Ishikawa (cell line): Measurements from ENCODE around the gene TMC3.

Experiments
- CEBPB ChIP-seq: IDR thresholded peaks from 2 replicates; pipeline ENCODE4 v1.6.1; 2012
- CREB1 ChIP-seq: IDR thresholded peaks from 2 replicates; pipeline ENCODE4 v1.6.1; 2012; ENCODE audit warnings: low read depth
- EP300 ChIP-seq: IDR thresholded peaks from 2 replicates; pipeline ENCODE4 v1.6.1; 2012; ENCODE audit warnings: borderline replicate concordance
- FOXM1 ChIP-seq: IDR thresholded peaks from 2 replicates; pipeline ENCODE4 v1.6.1; 2012; ENCODE audit warnings: low read depth, borderline replicate concordance
- RAD21 ChIP-seq: IDR thresholded peaks from 2 replicates; pipeline ENCODE4 v1.6.1; 2012; ENCODE audit warnings: low read depth
- TAF1 ChIP-seq: IDR thresholded peaks from 2 replicates; pipeline ENCODE4 v1.6.1; 2012; ENCODE audit warnings: low read depth, mild to moderate bottlenecking
- TCF12 ChIP-seq: IDR thresholded peaks from 2 replicates; pipeline ENCODE4 v1.6.1; 2012; ENCODE audit warnings: low read depth
- TEAD4 ChIP-seq: IDR thresholded peaks from 2 replicates; pipeline ENCODE4 v1.6.1; 2012
- YY1 ChIP-seq: IDR thresholded peaks from 2 replicates; pipeline ENCODE4 v1.6.1; 2012; ENCODE audit warnings: low read depth
- ZBTB7A ChIP-seq: IDR thresholded peaks from 2 replicates; pipeline ENCODE4 v1.6.1; 2012; ENCODE audit warnings: low read depth
- TF ChIP-seq, protein P1 (sequence below): IDR thresholded peaks from 2 replicates; pipeline ENCODE4 v1.6.1; 2012
- TF ChIP-seq, protein P2 (sequence below): IDR thresholded peaks from 2 replicates; pipeline ENCODE4 v1.6.1; 2012; ENCODE audit warnings: low read depth, mild to moderate bottlenecking

DNA sequence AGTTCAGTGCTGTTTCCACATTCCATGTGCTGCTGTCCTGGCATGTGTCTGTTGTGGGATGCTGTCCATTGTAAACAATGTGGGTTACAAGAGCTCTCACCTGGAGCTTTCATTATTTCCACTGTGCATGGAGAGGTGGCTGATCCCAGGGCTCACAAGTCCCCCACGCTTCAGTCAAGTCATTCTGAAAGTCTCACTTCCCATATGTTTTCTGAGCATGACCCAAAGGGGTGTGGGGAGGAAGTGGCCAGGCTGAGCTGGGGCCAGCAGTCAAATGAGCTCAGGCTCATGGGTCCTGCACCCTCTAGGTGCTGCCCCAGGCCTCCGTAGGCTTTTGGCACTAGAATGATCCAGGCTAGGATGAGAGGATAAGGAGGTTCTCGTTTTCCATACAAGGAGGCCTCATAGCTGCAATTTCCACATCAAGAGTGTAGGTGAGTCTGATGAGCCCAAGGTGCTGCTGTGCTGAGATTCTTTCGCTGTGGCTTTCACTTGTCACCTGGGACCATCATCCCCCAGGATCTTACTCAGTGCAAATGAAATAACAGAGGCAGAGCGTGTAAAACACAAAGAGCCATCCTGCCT, 72.1 kb downstream of the TMC3 start:
- TF ChIP-seq, protein P1, sequence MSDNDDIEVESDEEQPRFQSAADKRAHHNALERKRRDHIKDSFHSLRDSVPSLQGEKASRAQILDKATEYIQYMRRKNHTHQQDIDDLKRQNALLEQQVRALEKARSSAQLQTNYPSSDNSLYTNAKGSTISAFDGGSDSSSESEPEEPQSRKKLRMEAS, result no peak
- TF ChIP-seq, protein P2, sequence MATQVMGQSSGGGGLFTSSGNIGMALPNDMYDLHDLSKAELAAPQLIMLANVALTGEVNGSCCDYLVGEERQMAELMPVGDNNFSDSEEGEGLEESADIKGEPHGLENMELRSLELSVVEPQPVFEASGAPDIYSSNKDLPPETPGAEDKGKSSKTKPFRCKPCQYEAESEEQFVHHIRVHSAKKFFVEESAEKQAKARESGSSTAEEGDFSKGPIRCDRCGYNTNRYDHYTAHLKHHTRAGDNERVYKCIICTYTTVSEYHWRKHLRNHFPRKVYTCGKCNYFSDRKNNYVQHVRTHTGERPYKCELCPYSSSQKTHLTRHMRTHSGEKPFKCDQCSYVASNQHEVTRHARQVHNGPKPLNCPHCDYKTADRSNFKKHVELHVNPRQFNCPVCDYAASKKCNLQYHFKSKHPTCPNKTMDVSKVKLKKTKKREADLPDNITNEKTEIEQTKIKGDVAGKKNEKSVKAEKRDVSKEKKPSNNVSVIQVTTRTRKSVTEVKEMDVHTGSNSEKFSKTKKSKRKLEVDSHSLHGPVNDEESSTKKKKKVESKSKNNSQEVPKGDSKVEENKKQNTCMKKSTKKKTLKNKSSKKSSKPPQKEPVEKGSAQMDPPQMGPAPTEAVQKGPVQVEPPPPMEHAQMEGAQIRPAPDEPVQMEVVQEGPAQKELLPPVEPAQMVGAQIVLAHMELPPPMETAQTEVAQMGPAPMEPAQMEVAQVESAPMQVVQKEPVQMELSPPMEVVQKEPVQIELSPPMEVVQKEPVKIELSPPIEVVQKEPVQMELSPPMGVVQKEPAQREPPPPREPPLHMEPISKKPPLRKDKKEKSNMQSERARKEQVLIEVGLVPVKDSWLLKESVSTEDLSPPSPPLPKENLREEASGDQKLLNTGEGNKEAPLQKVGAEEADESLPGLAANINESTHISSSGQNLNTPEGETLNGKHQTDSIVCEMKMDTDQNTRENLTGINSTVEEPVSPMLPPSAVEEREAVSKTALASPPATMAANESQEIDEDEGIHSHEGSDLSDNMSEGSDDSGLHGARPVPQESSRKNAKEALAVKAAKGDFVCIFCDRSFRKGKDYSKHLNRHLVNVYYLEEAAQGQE, result no peak
- TF ChIP-seq EP300 (no peak), TAF1 (no peak), TEAD4 (no peak), YY1 (no peak), RAD21 (no peak), ZBTB7A (no peak), FOXM1 (no peak), CEBPB (no peak), TCF12 (no peak), CREB1 (no peak)
